ENCODE data around the gene RPRD1B.

Gene RPRD1B

DNA sequence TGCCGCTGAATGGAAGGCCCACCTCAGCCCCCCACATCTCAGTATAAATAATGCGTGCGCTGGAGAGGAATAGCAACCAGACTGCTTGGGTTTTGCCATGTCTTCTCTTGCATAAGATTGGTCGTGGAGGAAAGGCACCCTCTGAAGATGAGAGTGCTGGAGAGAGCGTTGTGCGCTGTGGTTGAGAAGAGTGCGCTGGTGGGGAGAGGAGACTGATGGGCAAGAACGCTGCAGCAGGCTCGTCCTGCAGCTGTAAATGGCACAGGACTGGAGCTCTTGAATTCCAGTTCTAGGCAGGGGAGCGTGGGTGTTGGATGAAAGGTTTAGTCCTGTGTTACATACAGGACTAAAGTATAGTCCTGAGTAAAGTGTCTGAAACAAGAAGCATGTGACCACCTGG is 51.5 kb downstream of the RPRD1B start:
- peaks cover 91% of the 10 kb centered on the region for H3K36me3 ChIP-seq (ENCODE audit: low read depth)
- H3K4me3 ChIP-seq (ENCODE audit: severe bottlenecking), result no peak overlapping the region
- no peak for ATAC-seq (ENCODE audit: low read depth)
- no peak for DNase-seq (ENCODE audit: low spot score)
- H3K27me3 ChIP-seq (ENCODE audit: insufficient read depth, poor library complexity, severe bottlenecking), result no peaks in the 10 kb centered on the region
- TF ChIP-seq, protein P1, sequence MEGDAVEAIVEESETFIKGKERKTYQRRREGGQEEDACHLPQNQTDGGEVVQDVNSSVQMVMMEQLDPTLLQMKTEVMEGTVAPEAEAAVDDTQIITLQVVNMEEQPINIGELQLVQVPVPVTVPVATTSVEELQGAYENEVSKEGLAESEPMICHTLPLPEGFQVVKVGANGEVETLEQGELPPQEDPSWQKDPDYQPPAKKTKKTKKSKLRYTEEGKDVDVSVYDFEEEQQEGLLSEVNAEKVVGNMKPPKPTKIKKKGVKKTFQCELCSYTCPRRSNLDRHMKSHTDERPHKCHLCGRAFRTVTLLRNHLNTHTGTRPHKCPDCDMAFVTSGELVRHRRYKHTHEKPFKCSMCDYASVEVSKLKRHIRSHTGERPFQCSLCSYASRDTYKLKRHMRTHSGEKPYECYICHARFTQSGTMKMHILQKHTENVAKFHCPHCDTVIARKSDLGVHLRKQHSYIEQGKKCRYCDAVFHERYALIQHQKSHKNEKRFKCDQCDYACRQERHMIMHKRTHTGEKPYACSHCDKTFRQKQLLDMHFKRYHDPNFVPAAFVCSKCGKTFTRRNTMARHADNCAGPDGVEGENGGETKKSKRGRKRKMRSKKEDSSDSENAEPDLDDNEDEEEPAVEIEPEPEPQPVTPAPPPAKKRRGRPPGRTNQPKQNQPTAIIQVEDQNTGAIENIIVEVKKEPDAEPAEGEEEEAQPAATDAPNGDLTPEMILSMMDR (IDR thresholded peaks at IDR 0.05; ENCODE audit: poor library complexity, severe bottlenecking), result no peak
- H3K4me1 ChIP-seq (ENCODE audit: insufficient read depth, poor library complexity, severe bottlenecking), result no peaks in the 10 kb centered on the region
- H3K9me3 ChIP-seq (ENCODE audit: severe bottlenecking), result no peaks in the 10 kb centered on the region
- H3K27ac ChIP-seq (ENCODE audit: poor library complexity, severe bottlenecking), result peak overlapping the region; percentile 12

GRCh38 chr20:38089500-38089899 is 56.0 kb downstream of the RPRD1B start:
- TF ChIP-seq, protein P1 (IDR thresholded peaks at IDR 0.05; ENCODE audit: poor library complexity, severe bottlenecking), result no peak
- Histone ChIP-seq H3K36me3 (ENCODE audit: low read depth) (peaks cover 78% of the 10 kb centered on the region), H3K27ac (ENCODE audit: poor library complexity, severe bottlenecking) (no peak overlapping the region), H3K27me3 (ENCODE audit: insufficient read depth, poor library complexity, severe bottlenecking) (no peaks in the 10 kb centered on the region), H3K4me3 (ENCODE audit: severe bottlenecking) (no peak overlapping the region), H3K4me1 (ENCODE audit: insufficient read depth, poor library complexity, severe bottlenecking) (peaks cover 7% of the 10 kb centered on the region), H3K9me3 (ENCODE audit: severe bottlenecking) (no peaks in the 10 kb centered on the region)
- ATAC-seq (ENCODE audit: low read depth) (no peak), DNase-seq (ENCODE audit: low spot score) (no peak)

DNA sequence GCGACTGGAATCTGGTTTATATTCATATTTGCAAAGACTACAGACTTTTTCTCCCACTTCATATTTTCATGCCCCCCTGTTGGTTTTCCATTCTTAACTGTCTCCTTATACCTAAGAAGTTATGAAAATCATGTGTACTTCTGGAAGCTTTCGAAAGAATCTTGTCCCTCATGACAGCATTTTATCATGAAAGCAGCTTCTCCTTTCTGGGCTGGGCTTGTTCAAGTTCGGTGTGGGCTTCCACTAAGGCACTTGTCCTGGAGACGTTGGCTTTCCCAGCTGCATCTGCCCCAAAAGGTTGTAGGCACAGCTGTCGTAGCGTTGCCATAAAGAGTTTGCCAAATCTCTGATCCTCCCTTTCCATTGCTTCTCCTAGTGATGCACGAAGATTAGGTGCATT is 56.5 kb downstream of the RPRD1B start:
- H3K4me1 ChIP-seq (ENCODE audit: insufficient read depth, poor library complexity, severe bottlenecking), result peaks cover 13% of the 10 kb centered on the region
- peaks cover 74% of the 10 kb centered on the region for H3K36me3 ChIP-seq (ENCODE audit: low read depth)
- H3K9me3 ChIP-seq (ENCODE audit: severe bottlenecking), result no peaks in the 10 kb centered on the region
- TF ChIP-seq, protein P1 (IDR thresholded peaks at IDR 0.05; ENCODE audit: poor library complexity, severe bottlenecking), result no peak
- no peak overlapping the region for H3K4me3 ChIP-seq (ENCODE audit: severe bottlenecking)
- no peaks in the 10 kb centered on the region for H3K27me3 ChIP-seq (ENCODE audit: insufficient read depth, poor library complexity, severe bottlenecking)
- DNase-seq (ENCODE audit: low spot score), result no peak
- no peak for ATAC-seq (ENCODE audit: low read depth)
- H3K27ac ChIP-seq (ENCODE audit: poor library complexity, severe bottlenecking), result no peak overlapping the region

DNA sequence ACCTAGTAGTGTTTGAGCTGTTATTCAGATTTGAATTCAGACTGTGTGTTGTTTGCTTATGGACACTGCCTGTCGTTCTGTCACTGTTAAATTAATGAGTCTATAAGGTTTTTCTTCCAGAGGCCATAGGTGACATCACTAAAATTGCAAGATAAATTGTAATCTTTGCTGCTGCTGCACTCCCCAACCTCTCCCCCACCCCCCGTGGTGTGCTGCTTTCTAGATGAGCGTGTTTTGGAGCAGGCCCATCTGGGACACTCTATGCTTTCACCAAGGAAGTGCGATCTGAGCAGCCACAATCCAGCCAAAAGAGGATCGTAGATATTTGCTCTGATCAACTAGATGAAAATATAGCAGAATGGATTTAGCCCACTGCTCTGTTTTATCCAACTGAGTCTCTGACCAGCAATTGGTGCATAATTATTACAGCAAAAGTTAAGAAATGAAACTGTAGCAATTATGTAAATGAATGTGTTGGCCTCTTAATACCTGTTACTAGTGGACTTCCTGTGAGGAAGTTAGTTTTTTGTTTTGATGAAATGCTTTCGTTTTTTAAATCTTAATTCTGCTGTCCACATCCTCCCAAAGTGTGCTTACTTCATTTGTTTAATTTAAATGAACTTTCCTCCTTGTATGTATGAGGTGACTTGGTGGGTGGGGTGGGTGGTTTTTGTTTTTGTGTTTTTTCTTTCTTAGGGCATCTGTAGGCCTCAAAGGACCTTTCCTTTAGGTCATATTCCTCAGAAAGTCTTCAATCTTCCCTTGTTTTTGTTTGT is 58.1 kb downstream of the RPRD1B start:
- Histone ChIP-seq H3K27ac (ENCODE audit: poor library complexity, severe bottlenecking) (no peak overlapping the region), H3K4me3 (ENCODE audit: severe bottlenecking) (no peak overlapping the region), H3K27me3 (ENCODE audit: insufficient read depth, poor library complexity, severe bottlenecking) (no peaks in the 10 kb centered on the region), H3K9me3 (ENCODE audit: severe bottlenecking) (no peaks in the 10 kb centered on the region), H3K36me3 (ENCODE audit: low read depth) (peaks cover 61% of the 10 kb centered on the region), H3K4me1 (ENCODE audit: insufficient read depth, poor library complexity, severe bottlenecking) (peaks cover 13% of the 10 kb centered on the region)
- TF ChIP-seq, protein P1 (IDR thresholded peaks at IDR 0.05; ENCODE audit: poor library complexity, severe bottlenecking), result no peak
- no peak for DNase-seq (ENCODE audit: low spot score)
- ATAC-seq (ENCODE audit: low read depth), result no peak

DNA sequence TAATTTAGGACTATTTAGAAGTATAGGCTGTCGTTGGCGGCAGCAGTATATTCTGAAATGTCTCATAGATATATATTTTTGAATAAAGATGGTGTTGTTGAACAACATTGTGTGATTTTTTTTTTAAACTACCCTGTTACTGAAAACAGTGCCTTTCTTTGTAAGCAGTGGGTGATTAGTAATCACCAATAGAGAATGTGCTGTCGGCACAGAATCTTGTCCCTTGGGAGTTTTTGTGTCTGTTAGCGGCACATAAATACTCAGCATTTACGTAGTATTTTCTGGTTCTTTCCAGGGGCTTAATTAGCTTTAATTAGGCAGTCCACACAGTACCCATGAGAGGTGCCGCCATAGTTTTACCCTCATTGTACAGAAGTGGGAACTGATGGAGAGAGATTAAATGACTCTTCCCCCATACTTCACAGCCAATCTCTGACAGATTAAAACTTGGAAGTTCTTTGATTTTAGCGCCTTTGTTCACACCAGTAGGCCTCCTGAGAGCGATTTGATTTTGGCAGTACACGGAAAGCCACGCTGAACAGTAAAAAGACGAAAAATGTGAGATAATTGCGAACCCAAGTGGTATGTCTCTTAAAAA is 58.8 kb downstream of the RPRD1B start:
- DNase-seq (ENCODE audit: low spot score) (no peak), ATAC-seq (ENCODE audit: low read depth) (no peak)
- Histone ChIP-seq H3K27ac (ENCODE audit: poor library complexity, severe bottlenecking) (no peak overlapping the region), H3K27me3 (ENCODE audit: insufficient read depth, poor library complexity, severe bottlenecking) (no peaks in the 10 kb centered on the region), H3K36me3 (ENCODE audit: low read depth) (peaks cover 53% of the 10 kb centered on the region), H3K9me3 (ENCODE audit: severe bottlenecking) (no peaks in the 10 kb centered on the region), H3K4me3 (ENCODE audit: severe bottlenecking) (no peak overlapping the region), H3K4me1 (ENCODE audit: insufficient read depth, poor library complexity, severe bottlenecking) (peaks cover 13% of the 10 kb centered on the region)
- TF ChIP-seq, protein P1 (IDR thresholded peaks at IDR 0.05; ENCODE audit: poor library complexity, severe bottlenecking), result no peak

Measured in RWPE2 (cell line).